GM18867 (cell line): Measurements from ENCODE around the gene EYA2.

Experiments
- ATAC-seq: cut with Tn5 transposase; IDR thresholded peaks from one replicate; pipeline ENCODE4 v1.9.1; 2021; ENCODE audit warnings: mild to moderate bottlenecking, moderate library complexity; ENCODE audit not compliant: unreplicated experiment

The EYA2 gene

GRCh38 chr20:47057661-47058060 lies 163.0 kb downstream of the EYA2 start:
- no peak for ATAC-seq

GRCh38 chr20:47058236-47058635 lies 163.6 kb downstream of the EYA2 start:
- ATAC-seq: no peak

- ATAC-seq: no peak
Observed at GRCh38 chr20:47059536-47059935, 164.9 kb downstream of the EYA2 start.

- ATAC-seq: no peak
Observed at GRCh38 chr20:47061549-47061948, 166.9 kb downstream of the EYA2 start.

- ATAC-seq: no peak
Observed at GRCh38 chr20:47062226-47062890, 167.7 kb downstream of the EYA2 start.

- no peak for ATAC-seq
Observed at GRCh38 chr20:47063407-47063806, 168.8 kb downstream of the EYA2 start.

- ATAC-seq: no peak
Observed at GRCh38 chr20:47063808-47064207, 169.2 kb downstream of the EYA2 start.

GRCh38 chr20:47066484-47067270 lies 172.0 kb downstream of the EYA2 start:
- ATAC-seq: no peak

- ATAC-seq: no peak
Observed at GRCh38 chr20:47067776-47068175, 173.1 kb downstream of the EYA2 start.

- ATAC-seq: no peak
Observed at GRCh38 chr20:47070176-47070575, 175.5 kb downstream of the EYA2 start.

GRCh38 chr20:47071646-47072185 lies 177.1 kb downstream of the EYA2 start:
- ATAC-seq: no peak

- no peak for ATAC-seq
Observed at GRCh38 chr20:47073766-47074475, 179.3 kb downstream of the EYA2 start.

GRCh38 chr20:47075263-47075662 lies 180.6 kb downstream of the EYA2 start:
- ATAC-seq: no peak

- no peak for ATAC-seq
Observed at GRCh38 chr20:47079047-47079446, 184.4 kb downstream of the EYA2 start.

- no peak for ATAC-seq
Observed at GRCh38 chr20:47080365-47080764, 185.7 kb downstream of the EYA2 start.

GRCh38 chr20:47086316-47086715 lies 191.7 kb downstream of the EYA2 start:
- ATAC-seq: no peak

GRCh38 chr20:47088335-47088734 lies 193.7 kb downstream of the EYA2 start:
- ATAC-seq: no peak

GRCh38 chr20:47089151-47089550 lies 194.5 kb downstream of the EYA2 start:
- no peak for ATAC-seq

GRCh38 chr20:47090835-47091234 lies 196.2 kb downstream of the EYA2 start:
- no peak for ATAC-seq

GRCh38 chr20:47093320-47093966 lies 198.8 kb downstream of the EYA2 start:
- no peak for ATAC-seq

- ATAC-seq: no peak
Observed at GRCh38 chr20:47095690-47096089, 201.0 kb downstream of the EYA2 start.
